SK-MEL-5 (cell line): ENCODE results near the gene NFATC2. TPM values are rescaled to one million over a fixed set of nuclear protein-coding genes. Genes with fewer than 3 reads are reported as not detected.
"Not testable (repeated sequence)": the region's sequence is repeated elsewhere in the genome, so short reads cannot be mapped to it uniquely, and the experiment has no call there.

Experiments
- DNase-seq: peaks from one replicate; pipeline ENCODE4 v3.0.0-alpha.2; 2016; ENCODE audit warnings: low read depth, low spot score
- in situ Hi-C: cut with HindIII; loops from 2 replicates; pipeline ENCODE4 v1.10.0; 2016; ENCODE audit warnings: low sequenced_read_pairs, high pct_unique_total_duplicates, low pct_unique_long_range_greater_than_20kb
- total RNA-seq: library from RNA; depleted of rRNA; stranded (reverse); fragments of >200 nt; shearing (Covaris generic); gene quantifications from 2 replicates; pipeline ENCODE4 v1.2.3, GENCODE V29; 2014

Gene NFATC2
- total RNA-seq, 1 experiment from 2014 or later = 2.6 TPM

DNA sequence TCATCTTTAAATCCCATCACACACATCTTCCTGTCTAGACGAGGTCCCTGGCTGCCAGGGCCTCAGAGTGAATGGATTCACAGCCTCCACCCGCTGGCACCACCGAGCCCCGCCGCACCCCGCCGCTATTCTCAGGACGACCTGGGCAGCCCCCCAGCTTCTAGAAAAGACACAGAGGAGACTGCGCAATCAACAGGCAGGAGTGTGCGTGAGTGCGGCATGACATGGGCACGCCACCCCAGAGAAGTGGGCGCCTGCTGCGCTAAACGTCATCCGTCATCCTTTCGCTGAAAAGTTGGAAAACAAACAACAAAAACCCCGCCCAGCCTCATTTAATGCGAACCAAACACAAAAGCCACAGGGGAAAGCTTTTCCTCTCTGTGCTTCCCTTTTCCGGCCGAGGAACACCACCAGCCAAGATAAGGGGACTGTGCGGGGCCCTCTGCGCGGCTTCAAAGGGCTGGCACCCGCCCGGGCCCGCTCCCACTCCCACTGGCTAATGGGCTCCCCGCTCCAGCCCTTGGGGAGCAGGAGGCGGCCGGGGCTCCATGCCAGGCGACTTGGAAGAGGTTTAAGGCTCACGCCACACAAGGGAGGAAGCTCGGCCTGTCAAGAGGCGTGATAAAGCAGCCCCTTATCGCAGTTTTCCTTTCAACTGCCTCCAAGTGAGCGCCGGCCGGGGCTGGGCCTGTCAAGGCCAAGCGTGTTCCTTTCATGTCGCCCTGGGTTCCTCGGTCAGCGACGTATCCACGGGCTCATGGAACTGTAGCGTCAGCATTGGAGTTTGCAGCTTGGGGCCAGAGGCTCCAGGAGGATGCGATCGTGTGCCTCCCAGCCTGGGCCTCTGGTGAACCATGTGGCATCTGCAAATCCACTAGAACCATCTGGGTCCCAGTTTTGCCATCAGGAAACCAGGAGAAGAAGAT, 50.1 kb downstream of the NFATC2 start:
- in situ Hi-C loops = loop anchor here (10.0 kb wide), 1 partner anchor 102 kb away; no protein-coding TSS in a partner anchor
- no peak for DNase-seq

- DNase-seq = no peak
- in situ Hi-C loops = loop anchor here (10.0 kb wide), 1 partner anchor 103 kb away; no protein-coding TSS in a partner anchor
Observed at GRCh38 chr20:51491393-51491792, 51.1 kb downstream of the NFATC2 start.

DNA sequence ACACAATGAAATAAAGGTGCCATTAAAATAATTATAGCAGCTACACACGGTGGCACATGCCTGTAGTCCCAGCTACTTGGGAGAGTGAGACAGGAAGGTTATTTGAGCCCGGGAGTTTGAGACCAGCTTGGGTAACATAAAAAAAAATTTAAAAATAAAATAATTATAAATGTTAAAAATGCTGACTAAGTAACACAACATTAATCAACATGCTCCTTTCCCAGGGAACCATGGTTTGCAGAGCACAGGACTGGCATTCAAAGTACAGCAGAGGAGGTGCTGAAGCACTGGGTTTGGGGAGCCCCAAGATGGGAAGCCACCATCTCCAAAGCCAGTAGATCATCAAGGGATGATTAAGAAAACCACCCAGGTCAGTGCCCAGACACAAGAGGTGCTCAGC, 51.9 kb downstream of the NFATC2 start:
- no peak for DNase-seq
- in situ Hi-C loops = loop anchor here (10.0 kb wide), 1 partner anchor 104 kb away; no protein-coding TSS in a partner anchor

DNA sequence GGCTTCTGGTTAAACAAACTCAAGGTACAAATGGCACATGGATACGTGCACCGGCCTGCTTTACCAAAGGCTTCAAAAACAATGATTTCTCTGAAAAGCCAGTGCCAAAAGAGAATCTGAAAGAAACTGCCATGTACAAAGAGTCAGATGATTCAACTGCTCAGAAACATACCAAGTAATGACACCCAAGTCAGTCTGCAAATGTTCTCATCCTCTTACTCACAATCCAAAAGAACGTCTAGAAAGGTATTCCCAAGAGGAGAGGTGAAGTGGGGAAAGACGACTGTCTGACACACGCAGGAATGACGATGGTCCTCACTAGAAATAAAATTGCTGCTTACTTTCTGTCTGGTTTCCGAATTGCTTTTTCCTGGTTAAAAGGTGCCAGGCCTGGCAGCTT, 52.9 kb downstream of the NFATC2 start:
- no peak for DNase-seq
- in situ Hi-C loops = loop anchor here (10.0 kb wide), 1 partner anchor 105 kb away; no protein-coding TSS in a partner anchor

GRCh38 chr20:51488331-51488730, 54.2 kb downstream of the NFATC2 start:
- no peak for DNase-seq
- in situ Hi-C loops = no loop called here

DNA sequence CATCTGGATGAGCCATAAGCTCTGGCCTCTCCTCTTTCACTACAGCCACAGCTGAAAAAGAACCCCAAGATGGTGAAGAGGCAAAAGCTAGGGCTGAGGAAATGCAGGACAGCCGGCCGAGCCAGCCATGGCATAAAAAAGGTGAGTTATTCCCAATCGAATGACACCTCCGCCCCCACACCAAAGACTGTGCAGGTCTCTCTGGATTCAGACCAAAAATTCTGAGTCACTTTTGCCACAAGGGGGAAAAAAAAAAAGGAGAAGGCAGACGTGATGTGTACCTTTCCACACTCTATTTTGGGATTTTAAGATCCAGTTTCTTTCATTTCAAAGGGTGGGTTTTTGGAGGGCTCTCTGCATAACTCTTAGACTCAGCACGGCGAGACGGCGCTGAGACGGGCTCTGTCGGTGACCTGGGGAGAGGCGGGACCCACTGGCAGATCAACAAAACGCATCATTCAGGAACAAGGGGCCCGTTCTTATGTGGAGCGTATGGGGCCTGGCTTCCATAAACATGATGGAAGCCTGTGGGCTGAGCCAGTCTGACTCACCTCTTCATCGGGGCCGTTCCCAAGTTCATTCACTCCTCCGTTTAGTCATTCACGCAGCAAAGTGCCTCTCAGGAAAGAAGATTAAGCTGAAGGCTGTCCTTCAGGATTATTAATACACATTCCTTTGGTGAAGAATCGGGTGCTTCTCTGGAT, 54.8 kb downstream of the NFATC2 start:
- in situ Hi-C loops = no loop called here
- DNase-seq = peak; percentile 86

GRCh38 chr20:51487076-51487475, 55.4 kb downstream of the NFATC2 start:
- DNase-seq = no peak
- in situ Hi-C loops = no loop called here

DNA sequence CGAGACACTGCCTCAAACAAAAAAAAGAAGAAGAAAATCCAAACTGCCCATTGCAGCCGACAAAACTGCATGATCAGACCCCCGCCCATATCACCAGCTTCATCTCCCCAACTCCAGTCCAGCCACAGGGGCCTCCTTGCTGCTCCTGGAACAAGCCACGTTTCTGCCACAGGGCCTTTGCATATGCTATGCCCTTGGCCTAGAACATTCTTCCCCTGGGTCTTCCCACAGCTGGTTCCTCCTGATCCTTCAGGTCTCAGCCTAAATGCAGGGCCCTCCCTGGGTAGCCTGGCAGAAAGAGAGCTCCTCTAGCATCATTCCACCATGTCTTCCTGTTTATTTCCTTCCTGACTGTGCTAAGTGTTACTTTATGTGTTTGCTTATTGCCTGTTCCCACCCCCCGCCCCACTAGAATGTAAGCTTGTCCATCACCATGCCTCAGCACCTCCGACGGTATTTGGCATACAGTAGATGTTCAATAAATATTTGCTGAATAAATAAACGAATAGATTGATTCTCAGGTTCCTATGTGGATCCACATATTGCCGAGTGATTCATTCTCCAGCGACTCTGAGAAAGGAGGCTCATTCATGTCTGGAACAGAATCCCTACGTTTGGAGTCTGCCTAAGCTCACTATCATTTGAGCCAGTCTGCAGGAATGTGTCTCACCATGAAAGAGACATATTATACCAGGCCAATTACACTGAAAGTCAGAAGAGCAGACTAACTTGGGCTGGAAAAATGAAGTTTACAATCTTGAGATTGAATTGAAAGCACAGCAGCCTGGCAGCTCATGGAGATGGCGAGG, 56.1 kb downstream of the NFATC2 start:
- no peak for DNase-seq
- in situ Hi-C loops = no loop called here

DNA sequence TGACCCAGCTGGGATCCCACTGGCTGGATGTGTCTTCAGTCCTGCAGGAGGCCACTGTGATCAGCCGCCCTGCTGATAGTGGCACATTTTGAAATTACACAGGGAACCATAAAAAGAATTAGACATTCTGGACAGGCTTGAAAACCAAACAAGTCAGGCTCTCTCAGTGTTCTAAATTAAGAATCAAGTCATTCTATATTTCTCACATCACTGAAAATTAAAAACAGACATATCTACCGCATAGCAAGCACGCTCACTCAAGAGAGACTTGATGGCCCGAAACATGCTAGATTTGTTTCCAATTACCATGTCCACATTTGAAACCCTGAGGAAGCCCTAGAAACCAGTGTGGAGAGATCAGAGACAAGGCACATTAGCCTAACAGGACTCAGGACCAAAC, 57.7 kb downstream of the NFATC2 start:
- in situ Hi-C loops = no loop called here
- no peak for DNase-seq

DNA sequence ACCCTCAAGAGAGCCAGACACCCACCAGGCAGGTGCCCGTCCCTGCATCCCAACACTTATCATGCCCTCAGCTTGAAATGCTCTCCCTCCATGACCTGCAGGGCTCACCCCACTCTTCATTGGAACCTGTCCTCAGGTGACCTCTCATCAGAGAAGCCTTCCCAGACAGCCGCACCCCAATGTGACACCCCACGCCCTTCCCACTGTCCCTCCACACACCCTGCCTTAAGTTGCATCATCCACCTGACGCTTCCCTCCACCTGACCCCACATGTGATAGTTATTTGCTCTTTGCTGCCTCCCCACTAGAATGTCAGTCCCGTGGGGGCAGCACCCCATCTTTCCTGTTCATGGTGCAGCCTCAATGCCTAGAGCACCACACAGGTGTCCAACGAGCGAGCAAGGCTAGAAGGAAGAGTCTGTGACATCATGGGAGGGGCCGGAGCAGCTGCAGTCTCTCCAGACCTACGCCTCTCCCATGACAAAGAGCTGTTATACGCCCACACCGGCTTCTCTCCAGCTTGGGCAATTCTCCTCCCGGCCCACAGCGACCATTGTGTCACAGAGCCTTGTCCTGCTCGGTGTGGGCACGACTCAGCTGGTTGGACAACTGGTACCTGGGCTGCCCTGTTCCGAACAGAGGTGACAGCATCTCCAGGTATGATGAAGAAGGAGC, 58.2 kb downstream of the NFATC2 start:
- in situ Hi-C loops = no loop called here

DNA sequence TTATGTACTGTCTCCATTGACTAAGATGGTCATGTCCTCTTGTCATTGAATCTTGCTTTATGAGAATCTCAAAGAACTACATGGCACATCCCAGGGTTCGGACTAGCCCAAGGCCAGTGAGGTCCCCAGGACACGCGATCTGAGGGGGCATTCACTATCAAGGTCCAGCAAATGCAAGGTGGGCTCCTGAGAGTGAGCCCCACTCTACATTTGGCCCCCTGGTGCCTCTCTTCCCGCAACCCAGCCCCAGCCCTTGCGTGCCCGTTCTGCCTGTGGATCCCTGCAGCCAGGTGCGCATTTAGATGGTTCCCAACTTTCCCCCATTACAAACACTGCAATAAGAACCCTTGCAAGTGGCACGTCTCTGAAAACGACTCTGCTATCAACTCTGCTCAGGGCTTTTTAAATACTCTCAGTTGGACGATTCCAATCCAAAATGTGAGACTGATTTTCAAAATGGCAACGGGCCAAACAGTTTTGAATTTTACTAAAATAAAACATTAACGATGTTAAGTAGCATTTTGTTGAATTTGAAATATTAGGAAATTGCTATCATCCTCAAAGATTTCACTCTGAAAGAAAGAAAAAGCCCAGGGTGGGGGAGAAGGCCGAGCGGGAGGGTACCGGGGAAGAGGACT, 59.6 kb downstream of the NFATC2 start:
- DNase-seq = no peak
- in situ Hi-C loops = no loop called here

More for the DNA sequence above, 58.2 kb downstream of the NFATC2 start:
- DNase-seq = no peak

DNA sequence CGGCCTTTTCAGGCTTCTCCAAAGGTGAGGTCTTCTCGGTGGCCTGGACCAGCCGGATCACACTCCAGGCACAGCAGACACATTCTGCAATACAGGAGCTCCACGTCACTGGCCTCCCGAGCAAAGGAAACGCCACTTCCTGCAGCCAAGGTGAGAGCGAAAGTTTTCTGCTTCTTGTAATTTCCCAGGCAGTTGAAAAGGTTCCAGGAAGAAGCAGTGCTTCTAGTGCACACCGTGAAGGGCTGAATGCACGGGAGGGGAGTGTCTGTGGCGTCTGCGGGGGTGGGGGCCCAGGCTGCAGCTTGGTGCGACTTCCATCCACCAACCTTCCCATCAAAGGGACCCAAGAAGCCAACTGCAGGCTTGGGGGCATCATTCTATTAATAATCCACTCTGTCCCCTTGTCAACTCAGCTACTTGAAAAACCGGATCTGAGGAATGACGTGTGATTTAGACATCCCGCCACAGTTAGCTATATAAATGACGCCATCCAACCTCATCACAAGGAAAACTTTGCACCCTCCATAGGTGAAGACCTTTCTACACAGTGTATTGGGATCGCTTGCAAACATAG, 61.1 kb downstream of the NFATC2 start:
- no peak for DNase-seq
- in situ Hi-C loops = no loop called here

GRCh38 chr20:51480507-51481270, 61.8 kb downstream of the NFATC2 start:
- DNase-seq = no peak
- in situ Hi-C loops = no loop called here

- in situ Hi-C loops, DNase-seq: not testable (repeated sequence)
Observed at GRCh38 chr20:51476106-51476505, 66.4 kb downstream of the NFATC2 start.

- no peak for DNase-seq
- in situ Hi-C loops = no loop called here
Observed at GRCh38 chr20:51473771-51474170, 68.7 kb downstream of the NFATC2 start.

DNA sequence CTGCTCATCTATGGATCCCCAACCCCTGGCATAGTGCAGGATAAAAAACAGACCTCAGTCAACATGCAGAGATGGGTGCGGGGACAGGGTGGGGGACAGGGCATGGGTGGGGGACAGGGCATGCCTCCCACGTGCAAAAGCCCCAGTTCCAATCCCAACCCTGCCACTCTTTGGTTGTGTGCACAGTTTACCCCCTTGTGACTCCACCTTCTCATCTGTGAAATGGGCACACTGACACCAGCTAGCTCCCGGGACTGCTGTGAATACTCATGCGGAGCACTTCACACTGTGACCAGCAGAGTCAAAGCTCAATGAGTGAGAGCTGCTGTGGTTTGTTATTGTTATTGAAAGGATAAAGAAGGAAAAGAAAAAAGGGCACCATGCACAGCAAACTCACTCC, 69.3 kb downstream of the NFATC2 start:
- in situ Hi-C loops = no loop called here
- DNase-seq = no peak
